ENCODE data around the gene DIPK1C. TPM values are rescaled to one million over a fixed set of nuclear protein-coding genes. Genes with fewer than 3 reads are reported as not detected.

Gene DIPK1C
- total RNA-seq, 1 experiment from 2014 or later, result not detected

GRCh38 chr18:74482697-74483096, 25.6 kb upstream of the DIPK1C start:
- no peak overlapping the region for H3K4me3 ChIP-seq (replicated peaks in 1 of 2; ENCODE audit: low read depth in 1 of 2, low read length in 2 of 2)
- no peaks in the 10 kb centered on the region for H3K4me1 ChIP-seq (ENCODE audit: control insufficient read depth in 1 of 2, insufficient read depth in 2 of 2, low read length in 2 of 2)
- DNase-seq (ENCODE audit: low read depth, low spot score), result no peak
- no peak overlapping the region for H3K4me2 ChIP-seq (ENCODE audit: low read length)
- no peak for TF ChIP-seq JUND (IDR thresholded peaks at IDR 0.05)
- no peak for TF ChIP-seq ELF1 (IDR thresholded peaks at IDR 0.05; ENCODE audit: borderline replicate concordance, low read depth)
- TF ChIP-seq SRF (IDR thresholded peaks at IDR 0.05; ENCODE audit: low read depth), result no peak
- TF ChIP-seq SIN3A (IDR thresholded peaks at IDR 0.05; ENCODE audit: low read depth), result no peak
- no peak for TF ChIP-seq REST (IDR thresholded peaks at IDR 0.05; ENCODE audit: low read depth)
- TF ChIP-seq CBX3 (IDR thresholded peaks at IDR 0.05; ENCODE audit: low read depth), result no peak
- TF ChIP-seq EZH2phosphoT487 (IDR thresholded peaks at IDR 0.05; ENCODE audit: borderline replicate concordance), result no peak
- no peak for TF ChIP-seq RAD21 (IDR thresholded peaks at IDR 0.05; ENCODE audit: low read depth)
- TF ChIP-seq ZNF274 (IDR thresholded peaks at IDR 0.05; ENCODE audit: low read depth, low read length), result no peak
- no peak for TF ChIP-seq EGR1 (IDR thresholded peaks at IDR 0.05; ENCODE audit: low read depth)
- TF ChIP-seq FOSL1 (IDR thresholded peaks at IDR 0.05; ENCODE audit: low read depth), result no peak
- no peak for TF ChIP-seq TCF7L2 (IDR thresholded peaks at IDR 0.05; ENCODE audit: borderline replicate concordance, extremely low read depth, insufficient read depth, insufficient read length)
- TF ChIP-seq ATF3 (IDR thresholded peaks at IDR 0.05), result no peak
- TF ChIP-seq, protein P1, sequence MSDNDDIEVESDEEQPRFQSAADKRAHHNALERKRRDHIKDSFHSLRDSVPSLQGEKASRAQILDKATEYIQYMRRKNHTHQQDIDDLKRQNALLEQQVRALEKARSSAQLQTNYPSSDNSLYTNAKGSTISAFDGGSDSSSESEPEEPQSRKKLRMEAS (IDR thresholded peaks at IDR 0.05), result no peak
- no peak for TF ChIP-seq CEBPB (IDR thresholded peaks at IDR 0.05; ENCODE audit: low read depth)
- no peak for TF ChIP-seq YY1 (IDR thresholded peaks at IDR 0.05; ENCODE audit: extremely low read depth, insufficient replicate concordance, low read depth, low read length)
- no peak for TF ChIP-seq EZH2 (IDR thresholded peaks at IDR 0.05)
- TF ChIP-seq SP1 (IDR thresholded peaks at IDR 0.05; ENCODE audit: low read depth), result no peak
- TF ChIP-seq ZBTB33 (IDR thresholded peaks at IDR 0.05; ENCODE audit: extremely low read depth, insufficient replicate concordance, low read length), result no peak
- TF ChIP-seq POLR2AphosphoS5 (IDR thresholded peaks at IDR 0.05; ENCODE audit: low read depth, low read length), result no peak
- intact Hi-C loops (cut with micrococcal nuclease), result no loop called here
- H3K36me3 ChIP-seq (ENCODE audit: control insufficient read depth in 1 of 2, insufficient read depth in 2 of 2, low read length in 2 of 2), result no peaks in the 10 kb centered on the region
- H2AFZ ChIP-seq (ENCODE audit: low read depth, low read length, poor library complexity, severe bottlenecking), result no peak overlapping the region
- no peaks in the 10 kb centered on the region for H3K79me2 ChIP-seq (ENCODE audit: insufficient read depth, low read length)
- H3K9me2 ChIP-seq (ENCODE audit: insufficient read depth), result no peaks in the 10 kb centered on the region
- ATAC-seq, result no peak
- H3K27ac ChIP-seq (ENCODE audit: low read depth, low read length), result no peak overlapping the region
- RAD21 ChIA-PET (ENCODE audit: low non-redundant PET in 1 of 2, low total read pairs in 2 of 2, uncharacterized antibody in 2 of 2, unreplicated experiment in 2 of 2), result no interaction called here
- POLR2A ChIA-PET, result no interaction called here
- no peaks in the 10 kb centered on the region for H4K20me1 ChIP-seq (ENCODE audit: insufficient read depth)
- H3K27me3 ChIP-seq (ENCODE audit: insufficient read depth, low read length), result no peaks in the 10 kb centered on the region
- H3K9me3 ChIP-seq (ENCODE audit: control insufficient read depth in 1 of 2, insufficient read depth in 1 of 2, low read depth in 1 of 2, low read length in 2 of 2), result no peaks in the 10 kb centered on the region
- no peak overlapping the region for H3K9ac ChIP-seq (ENCODE audit: low read length)
- BruUV-seq (replicated peaks), result no TSS peak
- CTCF ChIA-PET, result no interaction called here
